Measurements from ENCODE around the gene GTF2H4.

DNA sequence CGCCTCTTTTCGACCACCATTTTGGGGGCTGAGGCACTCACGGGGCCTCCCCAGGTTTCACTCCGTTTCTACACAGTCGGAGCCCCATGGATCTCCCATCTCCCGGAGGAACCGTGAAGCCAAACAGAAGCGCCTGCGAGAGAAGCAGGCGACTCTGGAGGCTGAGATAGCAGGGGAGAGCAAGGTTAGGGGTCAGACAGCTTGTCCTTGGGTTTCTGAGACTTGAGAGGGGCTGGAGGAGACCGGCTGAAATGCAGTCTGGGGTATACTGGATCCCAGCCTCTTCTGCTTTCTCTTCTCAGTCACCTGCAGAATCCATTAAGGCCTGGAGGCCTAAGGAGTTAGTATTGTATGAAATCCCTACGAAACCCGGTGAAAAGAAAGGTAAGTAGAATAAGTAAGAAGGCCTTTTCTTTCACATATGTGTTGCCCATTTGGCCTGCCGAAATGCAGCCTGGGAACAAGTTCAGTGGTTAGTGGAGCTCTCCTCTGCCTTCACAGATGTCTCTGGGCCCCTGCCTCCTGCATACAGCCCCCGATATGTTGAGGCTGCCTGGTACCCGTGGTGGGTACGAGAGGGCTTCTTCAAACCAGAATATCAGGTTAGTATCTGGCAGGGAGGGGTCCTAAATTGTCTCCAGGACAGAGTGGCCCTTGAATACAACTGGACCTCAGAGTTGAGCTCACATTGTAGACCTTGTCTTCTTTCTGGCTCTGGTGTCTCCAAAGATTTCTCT is 7.0 kb downstream of the GTF2H4 start:
- TF ChIP-seq, protein P1, sequence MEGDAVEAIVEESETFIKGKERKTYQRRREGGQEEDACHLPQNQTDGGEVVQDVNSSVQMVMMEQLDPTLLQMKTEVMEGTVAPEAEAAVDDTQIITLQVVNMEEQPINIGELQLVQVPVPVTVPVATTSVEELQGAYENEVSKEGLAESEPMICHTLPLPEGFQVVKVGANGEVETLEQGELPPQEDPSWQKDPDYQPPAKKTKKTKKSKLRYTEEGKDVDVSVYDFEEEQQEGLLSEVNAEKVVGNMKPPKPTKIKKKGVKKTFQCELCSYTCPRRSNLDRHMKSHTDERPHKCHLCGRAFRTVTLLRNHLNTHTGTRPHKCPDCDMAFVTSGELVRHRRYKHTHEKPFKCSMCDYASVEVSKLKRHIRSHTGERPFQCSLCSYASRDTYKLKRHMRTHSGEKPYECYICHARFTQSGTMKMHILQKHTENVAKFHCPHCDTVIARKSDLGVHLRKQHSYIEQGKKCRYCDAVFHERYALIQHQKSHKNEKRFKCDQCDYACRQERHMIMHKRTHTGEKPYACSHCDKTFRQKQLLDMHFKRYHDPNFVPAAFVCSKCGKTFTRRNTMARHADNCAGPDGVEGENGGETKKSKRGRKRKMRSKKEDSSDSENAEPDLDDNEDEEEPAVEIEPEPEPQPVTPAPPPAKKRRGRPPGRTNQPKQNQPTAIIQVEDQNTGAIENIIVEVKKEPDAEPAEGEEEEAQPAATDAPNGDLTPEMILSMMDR (IDR thresholded peaks at IDR 0.05), result no peak
- no peak for TF ChIP-seq POLR2A (IDR thresholded peaks at IDR 0.05)

All from thyroid gland (tissue), 4 donors.